Measurements from ENCODE around the gene SAMD4A.

Gene SAMD4A

DNA sequence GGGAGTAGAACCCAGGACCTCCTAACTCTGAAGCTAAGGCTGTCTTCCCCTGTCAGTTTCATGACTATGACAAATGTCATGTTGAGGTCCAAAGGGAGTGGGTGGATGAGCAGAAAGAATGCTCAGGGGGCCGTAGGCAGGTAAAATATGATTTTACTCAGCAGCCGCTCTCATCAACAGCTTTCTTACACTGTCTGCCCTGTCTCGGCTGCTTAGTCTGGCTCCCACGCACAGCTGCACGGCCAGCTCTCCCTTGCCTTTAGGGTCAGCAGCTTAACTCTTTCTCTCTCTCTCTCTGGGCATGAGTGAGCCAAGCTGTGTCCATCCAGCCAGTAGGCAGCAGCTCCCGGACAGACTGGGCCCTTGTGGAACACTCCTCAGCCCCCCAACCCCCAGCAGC is 240.5 kb downstream of the SAMD4A start:
- Histone ChIP-seq H3K9me3 (ENCODE audit: low read depth, low read length) (no peaks in the 10 kb centered on the region), H3K36me3 (ENCODE audit: insufficient read depth, low read length) (no peaks in the 10 kb centered on the region), H3K4me3 (no peak overlapping the region), H3K9ac (ENCODE audit: insufficient read length) (no peak overlapping the region), H3K27ac (no peak overlapping the region)
- DNase-seq (ENCODE audit: low read depth, low spot score): no peak
- TF ChIP-seq FOXP2 (optimal IDR thresholded peaks at IDR 0.05; ENCODE audit: control extremely low read depth, extremely low read length, insufficient read depth): no peak

DNA sequence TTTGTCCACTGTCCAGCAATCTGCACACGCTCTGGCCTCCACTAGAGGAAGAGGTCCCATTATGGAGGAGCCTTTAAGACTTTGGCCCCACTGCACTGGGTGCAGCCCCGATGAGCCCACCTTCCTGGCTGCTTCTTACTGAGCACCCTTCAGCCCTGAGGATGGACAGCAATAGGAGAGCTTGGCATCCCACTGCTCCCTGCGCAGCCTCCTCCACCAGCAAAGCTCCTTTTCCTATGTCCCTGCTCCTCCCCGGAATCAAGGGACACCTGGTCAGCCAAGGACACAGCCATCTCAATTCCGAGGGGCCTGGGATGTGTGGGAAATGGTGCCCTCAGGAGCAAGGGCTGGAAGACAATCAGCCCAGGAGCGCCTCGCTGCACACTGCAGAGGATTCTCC is 241.0 kb downstream of the SAMD4A start:
- TF ChIP-seq FOXP2 (optimal IDR thresholded peaks at IDR 0.05; ENCODE audit: control extremely low read depth, extremely low read length, insufficient read depth): no peak
- no peak for TF ChIP-seq EZH2 (IDR thresholded peaks at IDR 0.05)
- no peak for TF ChIP-seq POLR2AphosphoS5 (IDR thresholded peaks at IDR 0.05; ENCODE audit: borderline replicate concordance, low read depth, low read length)
- H3K36me3 ChIP-seq (ENCODE audit: insufficient read depth, low read length): no peaks in the 10 kb centered on the region
- no peak overlapping the region for H3K4me3 ChIP-seq
- H3K9ac ChIP-seq (ENCODE audit: insufficient read length): no peak overlapping the region
- no peaks in the 10 kb centered on the region for H3K9me3 ChIP-seq (ENCODE audit: low read depth, low read length)
- no peak overlapping the region for H3K27ac ChIP-seq
- DNase-seq (ENCODE audit: low read depth, low spot score): no peak

DNA sequence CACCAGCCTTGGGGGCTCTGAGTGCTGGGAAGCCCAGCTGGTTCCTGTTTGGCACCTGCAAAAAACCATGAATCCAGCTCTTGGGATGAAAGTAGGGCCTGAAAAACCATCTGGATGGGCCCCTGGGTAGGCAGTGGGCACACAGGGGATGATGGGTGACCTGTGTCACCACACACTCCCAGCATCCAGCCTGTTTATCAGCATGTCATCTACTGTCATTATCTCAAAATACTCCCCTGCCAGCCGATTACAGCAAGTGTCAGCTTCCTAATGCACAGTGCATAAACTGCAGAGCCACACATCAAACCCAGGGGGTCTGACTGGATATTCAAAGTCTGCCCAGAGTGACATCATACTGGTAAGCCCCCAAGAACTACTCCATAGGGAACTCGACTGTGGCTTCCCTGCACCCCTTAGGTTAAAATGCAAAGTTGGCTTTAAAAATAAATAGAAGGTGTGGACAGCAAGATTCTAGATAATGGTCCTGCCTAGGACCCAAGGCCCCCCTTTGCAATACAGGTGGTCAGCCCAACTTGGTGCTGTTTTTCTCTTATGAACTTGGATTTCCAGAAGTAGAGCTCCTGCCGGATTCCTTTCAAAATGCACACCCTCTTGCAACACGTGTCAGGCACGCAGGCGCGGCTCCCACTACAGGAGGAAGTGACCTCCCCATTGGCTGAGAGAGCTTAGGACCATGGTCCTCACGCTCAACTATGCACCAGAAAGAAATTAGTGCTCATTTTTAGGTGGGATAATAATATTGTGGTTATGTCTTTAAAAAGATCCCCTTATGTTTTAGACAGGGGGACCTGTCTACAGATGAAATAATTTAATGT is 241.6 kb downstream of the SAMD4A start:
- no peak for DNase-seq (ENCODE audit: low read depth, low spot score)
- no peaks in the 10 kb centered on the region for H3K9me3 ChIP-seq (ENCODE audit: low read depth, low read length)
- no peak overlapping the region for H3K9ac ChIP-seq (ENCODE audit: insufficient read length)
- H3K27ac ChIP-seq: no peak overlapping the region
- H3K4me3 ChIP-seq: no peak overlapping the region
- H3K36me3 ChIP-seq (ENCODE audit: insufficient read depth, low read length): no peaks in the 10 kb centered on the region
- no peak for TF ChIP-seq FOXP2 (optimal IDR thresholded peaks at IDR 0.05; ENCODE audit: control extremely low read depth, extremely low read length, insufficient read depth)
- TF ChIP-seq EZH2 (IDR thresholded peaks at IDR 0.05): no peak
- TF ChIP-seq POLR2AphosphoS5 (IDR thresholded peaks at IDR 0.05; ENCODE audit: borderline replicate concordance, low read depth, low read length): no peak

DNA sequence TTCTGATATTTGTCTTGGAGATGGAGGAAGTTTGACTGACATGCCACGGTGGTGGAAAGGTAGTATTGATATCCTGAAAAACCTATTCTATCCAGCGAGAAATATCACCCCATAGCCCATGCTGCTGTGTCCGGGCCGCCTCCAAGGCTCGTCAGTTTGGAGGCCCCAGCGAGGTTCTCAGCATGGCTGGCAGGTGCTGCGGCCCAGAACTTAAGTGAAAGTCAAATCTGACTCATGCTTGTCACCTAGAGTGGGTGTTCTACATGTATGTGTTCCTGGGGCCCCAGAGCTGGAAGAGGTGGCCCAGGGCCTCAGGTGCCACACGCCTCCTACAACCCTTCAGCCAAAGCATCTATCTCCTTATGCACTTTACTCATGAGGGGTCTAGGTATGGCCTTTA is 242.8 kb downstream of the SAMD4A start:
- H3K4me3 ChIP-seq: no peak overlapping the region
- no peak for TF ChIP-seq POLR2AphosphoS5 (IDR thresholded peaks at IDR 0.05; ENCODE audit: borderline replicate concordance, low read depth, low read length)
- TF ChIP-seq EZH2 (IDR thresholded peaks at IDR 0.05): no peak
- TF ChIP-seq FOXP2 (optimal IDR thresholded peaks at IDR 0.05; ENCODE audit: control extremely low read depth, extremely low read length, insufficient read depth): no peak

DNA sequence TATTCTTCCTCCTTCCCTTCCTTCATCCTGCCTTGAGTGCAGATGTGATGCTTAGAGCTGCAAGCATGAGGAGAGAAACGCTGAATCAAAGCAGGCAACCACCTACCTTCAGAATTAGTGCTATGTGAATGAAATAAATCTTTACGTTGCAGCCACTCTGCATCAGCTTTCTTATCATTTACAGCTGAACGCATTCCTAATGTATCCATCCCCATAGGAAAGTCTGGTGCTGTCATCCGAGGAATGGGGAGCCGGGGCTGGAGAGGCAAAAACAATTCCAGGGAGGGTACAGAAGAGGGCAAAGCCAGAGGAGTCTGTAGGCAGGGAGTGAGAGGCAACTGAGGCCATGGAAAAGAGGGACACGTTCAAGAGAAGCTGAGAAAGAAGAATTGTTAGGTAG is 245.7 kb downstream of the SAMD4A start:
- TF ChIP-seq POLR2AphosphoS5 (IDR thresholded peaks at IDR 0.05; ENCODE audit: borderline replicate concordance, low read depth, low read length): no peak
- Histone ChIP-seq H3K9me3 (ENCODE audit: low read depth, low read length) (no peaks in the 10 kb centered on the region), H3K36me3 (ENCODE audit: insufficient read depth, low read length) (no peaks in the 10 kb centered on the region)

More for the DNA sequence above, 242.8 kb downstream of the SAMD4A start:
- no peak for DNase-seq (ENCODE audit: low read depth, low spot score)
- Histone ChIP-seq H3K9ac (ENCODE audit: insufficient read length) (no peak overlapping the region), H3K9me3 (ENCODE audit: low read depth, low read length) (no peaks in the 10 kb centered on the region), H3K27ac (no peak overlapping the region), H3K36me3 (ENCODE audit: insufficient read depth, low read length) (no peaks in the 10 kb centered on the region)

DNA sequence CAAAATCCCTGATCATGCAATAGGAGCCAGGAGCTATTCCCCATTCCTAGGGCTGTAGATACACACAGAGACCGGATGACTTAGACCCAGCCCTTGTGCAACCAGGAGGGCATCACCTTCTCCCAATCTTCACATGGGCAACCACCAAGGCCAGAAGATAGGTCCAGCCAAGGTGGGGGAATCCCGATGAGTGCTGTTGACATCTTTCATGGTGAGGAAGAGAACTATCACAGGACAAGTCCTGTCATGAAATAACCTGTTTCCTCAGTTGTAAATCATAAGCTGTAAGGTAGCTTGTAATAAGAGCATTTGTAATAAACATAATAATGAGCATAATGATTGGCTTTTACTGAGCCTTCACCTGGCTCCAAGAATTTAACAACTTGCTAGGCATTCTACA is 246.2 kb downstream of the SAMD4A start:
- TF ChIP-seq FOXP2 (optimal IDR thresholded peaks at IDR 0.05; ENCODE audit: control extremely low read depth, extremely low read length, insufficient read depth): no peak
- no peak for TF ChIP-seq EZH2 (IDR thresholded peaks at IDR 0.05)
- no peak for TF ChIP-seq POLR2AphosphoS5 (IDR thresholded peaks at IDR 0.05; ENCODE audit: borderline replicate concordance, low read depth, low read length)
- no peak overlapping the region for H3K27ac ChIP-seq
- DNase-seq (ENCODE audit: low read depth, low spot score): no peak
- no peaks in the 10 kb centered on the region for H3K9me3 ChIP-seq (ENCODE audit: low read depth, low read length)
- H3K4me3 ChIP-seq: no peak overlapping the region
- H3K36me3 ChIP-seq (ENCODE audit: insufficient read depth, low read length): no peaks in the 10 kb centered on the region
- no peak overlapping the region for H3K9ac ChIP-seq (ENCODE audit: insufficient read length)

More for the DNA sequence above, 245.7 kb downstream of the SAMD4A start:
- Histone ChIP-seq H3K27ac (no peak overlapping the region), H3K4me3 (no peak overlapping the region), H3K9ac (ENCODE audit: insufficient read length) (no peak overlapping the region)
- DNase-seq (ENCODE audit: low read depth, low spot score): no peak

DNA sequence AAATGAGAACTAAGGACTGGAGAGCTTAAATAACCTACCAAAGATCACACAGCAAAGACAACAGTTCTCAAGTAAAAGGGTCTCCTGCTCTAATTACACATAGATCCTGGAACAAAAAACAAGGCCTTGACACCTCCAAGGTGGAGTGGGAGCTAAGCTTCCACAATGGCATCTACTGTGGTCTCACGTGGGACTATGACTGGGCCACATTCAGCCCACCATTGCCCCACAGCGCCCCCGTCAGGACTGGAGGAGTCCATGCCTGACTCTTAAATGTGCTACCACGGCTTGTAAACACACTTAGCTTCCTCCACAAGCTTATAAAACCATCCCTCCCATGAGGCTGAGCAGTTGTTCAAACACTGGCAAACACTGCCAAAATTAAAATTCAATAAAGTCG is 247.1 kb downstream of the SAMD4A start:
- no peak for DNase-seq (ENCODE audit: low read depth, low spot score)
- H3K27ac ChIP-seq: no peak overlapping the region
- H3K4me3 ChIP-seq: no peak overlapping the region
- no peaks in the 10 kb centered on the region for H3K9me3 ChIP-seq (ENCODE audit: low read depth, low read length)
- H3K36me3 ChIP-seq (ENCODE audit: insufficient read depth, low read length): no peaks in the 10 kb centered on the region
- no peak overlapping the region for H3K9ac ChIP-seq (ENCODE audit: insufficient read length)
- no peak for TF ChIP-seq FOXP2 (optimal IDR thresholded peaks at IDR 0.05; ENCODE audit: control extremely low read depth, extremely low read length, insufficient read depth)
- TF ChIP-seq POLR2AphosphoS5 (IDR thresholded peaks at IDR 0.05; ENCODE audit: borderline replicate concordance, low read depth, low read length): no peak
- no peak for TF ChIP-seq EZH2 (IDR thresholded peaks at IDR 0.05)

DNA sequence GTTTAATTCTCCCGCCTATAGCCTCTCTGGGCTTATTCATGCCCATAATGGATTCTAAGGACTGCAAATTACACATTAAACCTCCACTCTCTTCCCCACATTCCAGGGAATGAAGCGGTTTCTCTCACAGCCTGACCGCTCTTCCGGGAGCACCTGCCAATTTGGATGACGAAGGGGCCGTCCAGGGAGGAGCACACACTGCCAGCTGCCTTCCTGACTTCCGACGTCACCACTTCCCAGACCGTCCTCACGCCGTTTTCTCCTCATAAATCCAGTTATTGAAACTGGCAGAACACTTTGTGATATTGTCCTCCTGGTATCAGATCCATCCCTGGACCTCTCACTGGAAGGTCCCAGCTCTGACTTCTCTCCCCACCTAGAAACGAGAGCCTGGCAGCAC is 248.1 kb downstream of the SAMD4A start:
- no peak for TF ChIP-seq EZH2 (IDR thresholded peaks at IDR 0.05)
- no peak for TF ChIP-seq POLR2AphosphoS5 (IDR thresholded peaks at IDR 0.05; ENCODE audit: borderline replicate concordance, low read depth, low read length)
- TF ChIP-seq FOXP2 (optimal IDR thresholded peaks at IDR 0.05; ENCODE audit: control extremely low read depth, extremely low read length, insufficient read depth): no peak
- no peak for DNase-seq (ENCODE audit: low read depth, low spot score)
- Histone ChIP-seq H3K9me3 (ENCODE audit: low read depth, low read length) (no peaks in the 10 kb centered on the region), H3K9ac (ENCODE audit: insufficient read length) (no peak overlapping the region), H3K27ac (no peak overlapping the region), H3K4me3 (no peak overlapping the region), H3K36me3 (ENCODE audit: insufficient read depth, low read length) (no peaks in the 10 kb centered on the region)

DNA sequence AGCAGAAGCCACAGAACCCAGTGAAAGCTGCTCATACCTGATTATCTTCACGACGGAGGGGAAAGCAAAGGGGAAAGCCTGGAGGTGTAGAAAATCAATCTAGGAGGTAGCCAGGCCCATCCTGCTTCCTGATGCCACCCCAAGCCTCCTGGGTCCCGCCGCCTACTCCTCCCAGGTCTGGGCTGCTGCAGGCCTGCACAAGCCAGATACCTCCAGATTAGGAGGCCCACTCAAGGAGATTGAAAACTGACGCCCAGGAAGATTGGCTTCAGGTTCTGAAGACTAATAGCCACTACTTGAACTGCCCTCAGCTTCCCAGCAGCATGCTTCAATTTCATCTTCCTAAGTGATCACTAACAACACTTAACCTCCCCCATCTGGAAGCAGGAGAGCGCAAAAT is 248.6 kb downstream of the SAMD4A start:
- Histone ChIP-seq H3K27ac (no peak overlapping the region), H3K36me3 (ENCODE audit: insufficient read depth, low read length) (no peaks in the 10 kb centered on the region), H3K9me3 (ENCODE audit: low read depth, low read length) (no peaks in the 10 kb centered on the region), H3K4me3 (no peak overlapping the region), H3K9ac (ENCODE audit: insufficient read length) (no peak overlapping the region)
- no peak for TF ChIP-seq POLR2AphosphoS5 (IDR thresholded peaks at IDR 0.05; ENCODE audit: borderline replicate concordance, low read depth, low read length)
- no peak for DNase-seq (ENCODE audit: low read depth, low spot score)
